ENCODE measurements around the gene ZGPAT. TPM values are rescaled to one million over a fixed set of nuclear protein-coding genes. Genes with fewer than 3 reads are reported as not detected.

Gene ZGPAT
- total RNA-seq, 1 donor from 2014 or later: 27.2 TPM

DNA sequence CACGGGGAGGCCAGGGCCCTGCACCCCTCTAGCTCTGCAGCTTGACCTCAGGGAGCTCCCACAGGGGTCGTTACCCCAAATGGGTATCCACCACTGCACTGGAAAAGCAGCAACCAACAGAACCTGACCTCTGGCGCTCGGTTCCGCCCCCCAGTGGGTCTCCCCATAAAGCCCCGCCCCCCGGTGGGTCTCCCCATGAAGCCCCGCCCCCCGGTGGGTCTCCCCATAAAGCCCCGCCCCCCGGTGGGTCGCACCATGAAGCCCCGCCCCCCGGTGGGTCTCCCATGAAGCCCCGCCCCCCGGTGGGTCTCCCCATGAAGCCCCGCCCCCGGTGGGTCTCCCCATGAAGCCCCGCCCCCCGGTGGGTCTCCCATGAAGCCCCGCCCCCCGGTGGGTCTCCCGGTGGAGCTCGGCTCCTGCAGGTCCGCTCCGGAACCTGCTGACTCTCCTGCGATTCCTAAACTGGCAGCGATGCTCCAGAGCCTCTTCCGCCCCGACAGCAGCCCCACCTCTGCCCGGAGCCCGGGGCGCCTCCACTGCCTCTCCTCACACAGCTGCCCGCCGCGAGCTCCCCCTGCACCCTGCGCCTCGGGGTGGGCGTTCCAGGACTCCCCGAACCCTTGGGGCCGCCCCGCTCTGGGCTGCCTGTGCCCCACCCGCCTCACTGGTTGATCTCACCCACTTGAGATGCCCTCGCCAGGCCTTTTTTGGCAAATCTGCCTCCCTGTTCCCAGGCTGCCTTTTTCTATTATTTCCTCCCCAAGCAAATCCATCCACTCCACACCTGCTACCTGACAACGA, 43.8 kb downstream of the ZGPAT start:
- Histone ChIP-seq H3K27ac (no peak overlapping the region), H3K9me3 (no peaks in the 10 kb centered on the region), H3K4me1 (no peaks in the 10 kb centered on the region), H3K4me3 (no peak overlapping the region), H3K36me3 (peaks cover 5% of the 10 kb centered on the region), H3K27me3 (ENCODE audit: low read depth) (no peaks in the 10 kb centered on the region)
- no peak for DNase-seq
- intact Hi-C loops (cut with DNase I): no loop called here
- peak; percentile 2 to 23 for ATAC-seq
- TF ChIP-seq, protein P1, sequence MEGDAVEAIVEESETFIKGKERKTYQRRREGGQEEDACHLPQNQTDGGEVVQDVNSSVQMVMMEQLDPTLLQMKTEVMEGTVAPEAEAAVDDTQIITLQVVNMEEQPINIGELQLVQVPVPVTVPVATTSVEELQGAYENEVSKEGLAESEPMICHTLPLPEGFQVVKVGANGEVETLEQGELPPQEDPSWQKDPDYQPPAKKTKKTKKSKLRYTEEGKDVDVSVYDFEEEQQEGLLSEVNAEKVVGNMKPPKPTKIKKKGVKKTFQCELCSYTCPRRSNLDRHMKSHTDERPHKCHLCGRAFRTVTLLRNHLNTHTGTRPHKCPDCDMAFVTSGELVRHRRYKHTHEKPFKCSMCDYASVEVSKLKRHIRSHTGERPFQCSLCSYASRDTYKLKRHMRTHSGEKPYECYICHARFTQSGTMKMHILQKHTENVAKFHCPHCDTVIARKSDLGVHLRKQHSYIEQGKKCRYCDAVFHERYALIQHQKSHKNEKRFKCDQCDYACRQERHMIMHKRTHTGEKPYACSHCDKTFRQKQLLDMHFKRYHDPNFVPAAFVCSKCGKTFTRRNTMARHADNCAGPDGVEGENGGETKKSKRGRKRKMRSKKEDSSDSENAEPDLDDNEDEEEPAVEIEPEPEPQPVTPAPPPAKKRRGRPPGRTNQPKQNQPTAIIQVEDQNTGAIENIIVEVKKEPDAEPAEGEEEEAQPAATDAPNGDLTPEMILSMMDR (IDR thresholded peaks at IDR 0.05): no peak

DNA sequence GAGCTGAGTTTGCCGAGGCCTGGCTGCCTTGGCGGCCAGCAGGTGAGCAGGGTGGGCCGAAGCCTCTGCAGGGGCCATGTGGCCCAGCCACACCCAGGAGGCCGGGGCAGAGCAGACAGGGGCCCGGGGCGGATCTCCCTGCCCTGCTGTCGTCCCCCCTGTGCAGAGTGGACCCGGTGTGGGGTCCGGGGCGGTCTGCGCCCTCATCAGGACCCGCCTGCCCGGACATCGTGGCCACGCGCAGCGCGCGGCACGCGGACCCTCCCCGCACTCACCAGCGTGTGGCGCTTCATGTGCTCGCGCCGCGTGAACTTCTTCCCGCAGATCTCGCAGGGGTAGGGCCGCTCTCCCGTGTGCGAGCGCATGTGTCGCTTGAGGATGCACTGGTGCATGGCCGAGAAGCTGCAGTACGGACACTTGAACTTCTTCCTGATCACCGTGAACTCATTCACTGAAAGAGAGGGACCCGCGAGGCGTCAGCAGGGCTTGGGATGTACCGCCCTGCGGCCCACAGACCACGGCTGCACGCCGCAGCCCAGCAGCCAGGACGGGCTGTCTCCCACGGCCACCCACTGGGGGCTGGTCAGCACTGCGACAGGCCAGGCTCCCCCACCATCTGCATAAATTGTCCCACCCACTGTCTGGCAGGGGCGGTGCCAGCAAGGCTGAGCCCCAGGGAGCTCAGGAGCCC, 44.7 kb downstream of the ZGPAT start:
- Histone ChIP-seq H3K36me3 (peaks cover 5% of the 10 kb centered on the region), H3K27me3 (ENCODE audit: low read depth) (no peaks in the 10 kb centered on the region), H3K27ac (no peak overlapping the region), H3K9me3 (no peaks in the 10 kb centered on the region), H3K4me3 (no peak overlapping the region), H3K4me1 (no peaks in the 10 kb centered on the region)
- DNase-seq (no peak), ATAC-seq (peak in 1 of 2 donors; percentile 8)
- TF ChIP-seq, protein P1 (IDR thresholded peaks at IDR 0.05): no peak
- intact Hi-C loops (cut with DNase I): no loop called here

DNA sequence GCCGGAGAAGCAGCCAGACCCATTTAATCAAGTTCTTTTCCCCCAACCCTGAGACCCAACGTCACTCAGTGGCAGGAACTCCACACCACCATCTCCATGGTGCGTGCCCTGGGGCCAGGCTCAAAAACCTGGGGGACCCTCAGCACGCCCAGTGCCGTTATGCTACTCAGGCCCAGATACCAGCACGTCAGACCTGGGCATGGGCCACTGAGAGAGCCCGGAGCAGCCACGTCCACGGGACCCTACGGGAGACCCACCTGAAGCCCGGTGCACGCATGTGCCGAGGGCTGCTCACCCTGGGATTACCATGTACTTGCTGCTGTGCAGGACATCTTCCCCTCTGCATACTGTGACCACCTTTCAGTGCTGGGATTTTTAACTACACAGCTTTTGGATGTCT, 45.5 kb downstream of the ZGPAT start:
- Histone ChIP-seq H3K27ac (no peak overlapping the region), H3K36me3 (peaks cover 5% of the 10 kb centered on the region), H3K4me1 (no peaks in the 10 kb centered on the region), H3K27me3 (ENCODE audit: low read depth) (no peaks in the 10 kb centered on the region), H3K4me3 (no peak overlapping the region), H3K9me3 (no peaks in the 10 kb centered on the region)
- ATAC-seq (no peak), DNase-seq (no peak)
- TF ChIP-seq, protein P1 (IDR thresholded peaks at IDR 0.05): no peak
- intact Hi-C loops (cut with DNase I): no loop called here

GRCh38 chr20:63754008-63754407, 46.2 kb downstream of the ZGPAT start:
- no peak for ATAC-seq
- TF ChIP-seq, protein P1 (IDR thresholded peaks at IDR 0.05): no peak
- Histone ChIP-seq H3K9me3 (no peaks in the 10 kb centered on the region), H3K36me3 (peaks cover 5% of the 10 kb centered on the region), H3K4me3 (no peak overlapping the region), H3K27me3 (ENCODE audit: low read depth) (no peaks in the 10 kb centered on the region), H3K27ac (no peak overlapping the region), H3K4me1 (no peaks in the 10 kb centered on the region)
- intact Hi-C loops (cut with DNase I): no loop called here
- no peak for DNase-seq

DNA sequence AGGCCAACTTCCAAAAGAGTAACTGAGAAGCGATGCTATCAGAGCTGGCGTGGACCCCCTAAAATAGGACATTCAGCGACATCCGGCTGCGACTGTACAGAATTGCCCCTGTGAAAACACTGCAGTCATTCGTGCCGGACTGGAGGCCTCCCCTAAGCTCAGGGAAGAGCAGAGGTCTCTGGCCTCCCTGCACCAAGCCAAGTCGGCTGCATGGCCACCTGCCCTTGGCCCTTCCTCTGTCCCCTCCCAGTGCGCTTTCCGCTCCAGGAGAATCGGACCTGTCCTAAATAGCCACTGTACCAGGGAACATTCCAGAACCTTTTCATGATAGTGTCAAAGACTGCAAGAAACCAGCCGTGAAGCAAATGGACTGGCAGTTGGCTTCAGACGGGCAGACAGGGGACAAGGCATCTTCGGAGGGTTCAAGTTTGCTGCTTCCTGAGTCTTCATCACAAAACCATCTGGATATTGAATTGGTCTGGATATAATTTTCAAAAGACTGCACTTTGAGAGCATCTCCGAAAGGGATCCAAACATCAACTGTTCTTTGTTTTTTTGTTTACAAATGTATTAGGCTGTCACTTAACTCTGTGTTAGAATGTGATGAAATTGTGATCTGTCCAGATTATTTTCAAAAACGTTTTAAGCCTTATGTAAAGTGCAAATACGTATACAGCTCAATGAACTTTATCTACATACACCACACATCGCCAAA, 48.3 kb downstream of the ZGPAT start:
- Histone ChIP-seq H3K27ac (no peak overlapping the region), H3K36me3 (peaks cover 5% of the 10 kb centered on the region), H3K4me1 (no peaks in the 10 kb centered on the region), H3K9me3 (no peaks in the 10 kb centered on the region), H3K27me3 (ENCODE audit: low read depth) (no peaks in the 10 kb centered on the region), H3K4me3 (no peak overlapping the region)
- TF ChIP-seq, protein P1 (IDR thresholded peaks at IDR 0.05): no peak
- intact Hi-C loops (cut with DNase I): no loop called here
- ATAC-seq (no peak), DNase-seq (no peak)

All from lower lobe of right lung (tissue), 2 donors.